ENCODE results near the gene ELFN2. TPM values are rescaled to one million over a fixed set of nuclear protein-coding genes. Genes with fewer than 3 reads are reported as not detected.
"Not testable (repeated sequence)": the region's sequence is repeated elsewhere in the genome, so short reads cannot be mapped to it uniquely, and the experiment has no call there.

ELFN2 gene
- total RNA-seq, 1 donor from 2014 or later: under 0.01 TPM

DNA sequence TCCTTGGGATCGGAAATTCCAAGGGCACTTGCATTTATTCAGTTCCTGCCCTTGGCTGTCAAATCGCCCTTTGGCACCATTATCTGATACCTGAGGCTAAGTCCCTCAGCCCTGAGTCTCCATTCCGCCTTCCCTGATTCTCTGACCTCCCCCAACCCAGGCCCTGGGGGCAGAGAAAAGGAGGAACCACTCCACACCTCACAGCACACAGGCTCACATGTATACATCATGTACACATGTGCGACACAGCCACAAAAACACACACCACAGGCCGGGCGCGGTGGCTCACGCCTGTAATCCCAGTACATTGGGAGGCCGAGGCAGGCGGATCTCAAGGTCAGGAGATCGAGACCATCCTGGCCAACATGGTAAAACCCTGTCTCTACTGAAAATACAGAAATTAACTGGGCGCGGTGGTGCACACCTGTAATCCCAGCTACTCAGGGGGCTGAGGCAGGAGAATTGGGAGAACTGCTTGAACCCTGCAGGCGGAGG, 41.0 kb upstream of the ELFN2 start:
- not testable (repeated sequence) for H3K4me1 ChIP-seq (ENCODE audit: control insufficient read depth in 3 of 3, insufficient read depth in 3 of 3, low read length in 3 of 3); H3K4me3 ChIP-seq (ENCODE audit: low read length in 3 of 3); H3K27ac ChIP-seq (ENCODE audit: low read depth, low read length); H3K9me3 ChIP-seq (ENCODE audit: control insufficient read depth in 3 of 3, low read length in 3 of 3); H3K9ac ChIP-seq (ENCODE audit: low read depth in 1 of 3, low read length in 3 of 3); H3K36me3 ChIP-seq (ENCODE audit: control insufficient read depth in 3 of 3, insufficient read depth in 3 of 3, low read length in 3 of 3)
- H3K27me3 ChIP-seq (ENCODE audit: control insufficient read depth in 3 of 3, insufficient read depth in 3 of 3, low read length in 3 of 3): peaks cover 20 to 46% (median 28%) of the 10 kb centered on the region in 3 donors

GRCh38 chr22:37467391-37467955, 40.2 kb upstream of the ELFN2 start:
- H3K9me3 ChIP-seq (ENCODE audit: control insufficient read depth in 3 of 3, low read length in 3 of 3): no peaks in the 10 kb centered on the region
- no peak overlapping the region for H3K9ac ChIP-seq (ENCODE audit: low read depth in 1 of 3, low read length in 3 of 3)
- peaks cover 20 to 46% (median 27%) of the 10 kb centered on the region in 3 donors for H3K27me3 ChIP-seq (ENCODE audit: control insufficient read depth in 3 of 3, insufficient read depth in 3 of 3, low read length in 3 of 3)
- H3K27ac ChIP-seq (ENCODE audit: low read depth, low read length): no peak overlapping the region
- H3K4me3 ChIP-seq (ENCODE audit: low read length in 3 of 3): no peak overlapping the region
- H3K4me1 ChIP-seq (ENCODE audit: control insufficient read depth in 3 of 3, insufficient read depth in 3 of 3, low read length in 3 of 3): no peaks in the 10 kb centered on the region
- peaks cover 0 to under 1% (median 0%) of the 10 kb centered on the region in 3 donors for H3K36me3 ChIP-seq (ENCODE audit: control insufficient read depth in 3 of 3, insufficient read depth in 3 of 3, low read length in 3 of 3)

DNA sequence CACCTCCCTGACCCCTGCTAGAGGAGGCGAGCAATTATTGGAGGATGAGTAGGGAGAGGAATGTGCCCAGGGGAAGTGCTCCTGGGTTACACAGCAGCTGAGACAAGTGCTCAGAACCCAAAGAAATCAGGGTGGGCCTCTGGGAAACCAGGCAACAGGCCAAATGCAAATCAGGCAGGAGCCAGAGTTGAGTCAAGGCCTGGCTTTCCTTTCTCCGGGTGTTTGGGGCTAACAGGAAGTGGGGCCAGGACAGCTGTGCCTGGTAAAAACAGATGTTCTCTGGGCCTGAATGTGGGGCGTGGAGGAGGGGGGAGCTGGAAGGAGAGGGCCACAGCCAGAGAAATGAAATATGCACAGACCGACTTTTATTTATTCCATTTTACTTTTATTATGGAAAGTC, 36.9 kb upstream of the ELFN2 start:
- H3K9ac ChIP-seq (ENCODE audit: low read depth in 1 of 3, low read length in 3 of 3): no peak overlapping the region
- H3K27ac ChIP-seq (ENCODE audit: low read depth, low read length): no peak overlapping the region
- H3K4me3 ChIP-seq (ENCODE audit: low read length in 3 of 3): no peak overlapping the region
- H3K4me1 ChIP-seq (ENCODE audit: control insufficient read depth in 3 of 3, insufficient read depth in 3 of 3, low read length in 3 of 3): no peaks in the 10 kb centered on the region
- no peaks in the 10 kb centered on the region for H3K36me3 ChIP-seq (ENCODE audit: control insufficient read depth in 3 of 3, insufficient read depth in 3 of 3, low read length in 3 of 3)
- peaks cover 17 to 40% (median 18%) of the 10 kb centered on the region in 3 donors for H3K27me3 ChIP-seq (ENCODE audit: control insufficient read depth in 3 of 3, insufficient read depth in 3 of 3, low read length in 3 of 3)
- no peaks in the 10 kb centered on the region for H3K9me3 ChIP-seq (ENCODE audit: control insufficient read depth in 3 of 3, low read length in 3 of 3)

GRCh38 chr22:37462983-37463382, 35.7 kb upstream of the ELFN2 start:
- H3K9ac ChIP-seq (ENCODE audit: low read depth in 1 of 3, low read length in 3 of 3): no peak overlapping the region
- no peak overlapping the region for H3K27ac ChIP-seq (ENCODE audit: low read depth, low read length)
- peaks cover 18 to 39% (median 20%) of the 10 kb centered on the region in 3 donors for H3K27me3 ChIP-seq (ENCODE audit: control insufficient read depth in 3 of 3, insufficient read depth in 3 of 3, low read length in 3 of 3)
- no peaks in the 10 kb centered on the region for H3K36me3 ChIP-seq (ENCODE audit: control insufficient read depth in 3 of 3, insufficient read depth in 3 of 3, low read length in 3 of 3)
- H3K4me3 ChIP-seq (ENCODE audit: low read length in 3 of 3): no peak overlapping the region
- no peaks in the 10 kb centered on the region for H3K9me3 ChIP-seq (ENCODE audit: control insufficient read depth in 3 of 3, low read length in 3 of 3)
- no peaks in the 10 kb centered on the region for H3K4me1 ChIP-seq (ENCODE audit: control insufficient read depth in 3 of 3, insufficient read depth in 3 of 3, low read length in 3 of 3)

- H3K4me3 ChIP-seq (ENCODE audit: low read length in 3 of 3): no peak overlapping the region
- no peak overlapping the region for H3K27ac ChIP-seq (ENCODE audit: low read depth, low read length)
- H3K4me1 ChIP-seq (ENCODE audit: control insufficient read depth in 3 of 3, insufficient read depth in 3 of 3, low read length in 3 of 3): no peaks in the 10 kb centered on the region
- H3K27me3 ChIP-seq (ENCODE audit: control insufficient read depth in 3 of 3, insufficient read depth in 3 of 3, low read length in 3 of 3): peaks cover 19 to 38% (median 19%) of the 10 kb centered on the region in 3 donors
- no peak overlapping the region for H3K9ac ChIP-seq (ENCODE audit: low read depth in 1 of 3, low read length in 3 of 3)
- no peaks in the 10 kb centered on the region for H3K9me3 ChIP-seq (ENCODE audit: control insufficient read depth in 3 of 3, low read length in 3 of 3)
- no peaks in the 10 kb centered on the region for H3K36me3 ChIP-seq (ENCODE audit: control insufficient read depth in 3 of 3, insufficient read depth in 3 of 3, low read length in 3 of 3)
Measured at GRCh38 chr22:37462436-37462835, 35.2 kb upstream of the ELFN2 start.

GRCh38 chr22:37461961-37462360, 34.7 kb upstream of the ELFN2 start:
- no peaks in the 10 kb centered on the region for H3K4me1 ChIP-seq (ENCODE audit: control insufficient read depth in 3 of 3, insufficient read depth in 3 of 3, low read length in 3 of 3)
- H3K9ac ChIP-seq (ENCODE audit: low read depth in 1 of 3, low read length in 3 of 3): no peak overlapping the region
- H3K27me3 ChIP-seq (ENCODE audit: control insufficient read depth in 3 of 3, insufficient read depth in 3 of 3, low read length in 3 of 3): peaks cover 17 to 38% (median 19%) of the 10 kb centered on the region in 3 donors
- no peak overlapping the region for H3K4me3 ChIP-seq (ENCODE audit: low read length in 3 of 3)
- H3K36me3 ChIP-seq (ENCODE audit: control insufficient read depth in 3 of 3, insufficient read depth in 3 of 3, low read length in 3 of 3): no peaks in the 10 kb centered on the region
- no peaks in the 10 kb centered on the region for H3K9me3 ChIP-seq (ENCODE audit: control insufficient read depth in 3 of 3, low read length in 3 of 3)
- no peak overlapping the region for H3K27ac ChIP-seq (ENCODE audit: low read depth, low read length)

GRCh38 chr22:37460684-37461083, 33.4 kb upstream of the ELFN2 start:
- H3K27me3 ChIP-seq (ENCODE audit: control insufficient read depth in 3 of 3, insufficient read depth in 3 of 3, low read length in 3 of 3): peaks cover 24 to 43% (median 24%) of the 10 kb centered on the region in 3 donors
- no peaks in the 10 kb centered on the region for H3K4me1 ChIP-seq (ENCODE audit: control insufficient read depth in 3 of 3, insufficient read depth in 3 of 3, low read length in 3 of 3)
- no peak overlapping the region for H3K9ac ChIP-seq (ENCODE audit: low read depth in 1 of 3, low read length in 3 of 3)
- H3K27ac ChIP-seq (ENCODE audit: low read depth, low read length): no peak overlapping the region
- H3K36me3 ChIP-seq (ENCODE audit: control insufficient read depth in 3 of 3, insufficient read depth in 3 of 3, low read length in 3 of 3): no peaks in the 10 kb centered on the region
- no peak overlapping the region for H3K4me3 ChIP-seq (ENCODE audit: low read length in 3 of 3)
- no peaks in the 10 kb centered on the region for H3K9me3 ChIP-seq (ENCODE audit: control insufficient read depth in 3 of 3, low read length in 3 of 3)

- peaks cover 32 to 48% (median 32%) of the 10 kb centered on the region in 3 donors for H3K27me3 ChIP-seq (ENCODE audit: control insufficient read depth in 3 of 3, insufficient read depth in 3 of 3, low read length in 3 of 3)
Measured at GRCh38 chr22:37459206-37459605, 31.9 kb upstream of the ELFN2 start.

DNA sequence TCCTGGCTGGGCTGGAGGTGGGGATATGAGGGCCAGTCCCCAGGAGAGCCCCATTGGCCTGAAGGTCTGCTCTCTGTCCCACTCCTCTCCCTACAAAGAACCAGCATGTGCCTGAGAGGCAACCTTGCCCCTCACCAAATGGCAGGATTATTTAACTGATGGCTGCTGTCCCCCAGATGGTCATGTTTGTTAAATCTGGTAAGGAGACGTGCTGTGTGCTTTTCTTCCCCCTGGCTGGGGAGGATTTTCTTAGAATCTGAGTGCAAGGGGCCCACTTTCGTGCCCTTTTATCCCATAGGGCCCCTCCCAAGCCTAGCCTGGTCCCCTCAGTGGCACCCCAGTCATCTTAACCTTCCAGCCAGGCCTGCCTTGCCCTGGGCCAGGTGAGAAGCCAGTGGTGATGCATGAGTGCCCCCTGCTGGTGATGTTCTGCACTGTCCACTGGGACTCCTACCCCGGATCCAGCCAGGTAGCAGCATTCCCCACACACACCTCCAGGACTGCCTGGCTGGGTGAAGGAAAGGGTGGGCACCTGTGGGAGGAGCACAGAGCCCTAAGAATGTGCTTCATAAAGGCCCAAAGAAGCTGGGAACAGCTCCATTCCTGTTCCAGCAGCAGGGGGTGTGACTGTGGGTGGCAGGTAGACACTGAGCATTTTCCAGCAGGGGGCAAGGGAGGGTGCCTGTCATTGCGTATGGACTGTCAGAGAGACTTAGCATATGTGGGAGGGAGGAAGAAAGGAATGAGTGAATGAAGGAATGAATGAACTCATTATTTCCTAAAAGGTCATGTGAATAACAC, 30.0 kb upstream of the ELFN2 start:
- Histone ChIP-seq H3K27me3 (ENCODE audit: control insufficient read depth in 3 of 3, insufficient read depth in 3 of 3, low read length in 3 of 3) (peaks cover 33 to 40% (median 37%) of the 10 kb centered on the region in 3 donors), H3K36me3 (ENCODE audit: control insufficient read depth in 3 of 3, insufficient read depth in 3 of 3, low read length in 3 of 3) (no peaks in the 10 kb centered on the region), H3K9ac (ENCODE audit: low read depth in 1 of 3, low read length in 3 of 3) (no peak overlapping the region), H3K27ac (ENCODE audit: low read depth, low read length) (no peak overlapping the region), H3K4me1 (ENCODE audit: control insufficient read depth in 3 of 3, insufficient read depth in 3 of 3, low read length in 3 of 3) (no peaks in the 10 kb centered on the region), H3K4me3 (ENCODE audit: low read length in 3 of 3) (no peak overlapping the region), H3K9me3 (ENCODE audit: control insufficient read depth in 3 of 3, low read length in 3 of 3) (no peaks in the 10 kb centered on the region)

More at GRCh38 chr22:37459206-37459605, 31.9 kb upstream of the ELFN2 start:
- Histone ChIP-seq H3K4me3 (ENCODE audit: low read length in 3 of 3) (no peak overlapping the region), H3K27ac (ENCODE audit: low read depth, low read length) (no peak overlapping the region), H3K36me3 (ENCODE audit: control insufficient read depth in 3 of 3, insufficient read depth in 3 of 3, low read length in 3 of 3) (no peaks in the 10 kb centered on the region), H3K4me1 (ENCODE audit: control insufficient read depth in 3 of 3, insufficient read depth in 3 of 3, low read length in 3 of 3) (no peaks in the 10 kb centered on the region), H3K9ac (ENCODE audit: low read depth in 1 of 3, low read length in 3 of 3) (no peak overlapping the region), H3K9me3 (ENCODE audit: control insufficient read depth in 3 of 3, low read length in 3 of 3) (no peaks in the 10 kb centered on the region)

DNA sequence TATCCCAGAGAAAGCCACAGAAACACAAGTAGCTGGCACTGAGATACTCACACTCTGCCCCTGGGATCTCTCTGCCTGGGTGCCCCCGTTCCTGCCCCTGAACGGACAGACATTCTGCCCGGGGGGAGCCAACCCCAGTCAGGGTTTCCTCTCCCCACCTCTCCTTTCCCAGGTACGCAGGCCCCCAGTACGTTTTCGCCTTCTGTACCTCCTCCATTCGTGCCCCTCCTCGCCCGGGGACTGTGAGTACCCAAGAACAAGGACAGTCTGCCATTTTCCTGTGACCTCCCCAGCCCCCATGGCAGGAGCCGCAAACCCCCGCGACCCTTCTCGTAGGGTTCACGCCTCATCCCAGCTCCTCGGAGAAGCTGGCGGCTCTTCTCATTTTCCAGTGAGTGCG, 29.1 kb upstream of the ELFN2 start:
- no peaks in the 10 kb centered on the region for H3K36me3 ChIP-seq (ENCODE audit: control insufficient read depth in 3 of 3, insufficient read depth in 3 of 3, low read length in 3 of 3)
- H3K9ac ChIP-seq (ENCODE audit: low read depth in 1 of 3, low read length in 3 of 3): no peak overlapping the region
- H3K4me1 ChIP-seq (ENCODE audit: control insufficient read depth in 3 of 3, insufficient read depth in 3 of 3, low read length in 3 of 3): no peaks in the 10 kb centered on the region
- H3K4me3 ChIP-seq (ENCODE audit: low read length in 3 of 3): no peak overlapping the region
- peaks cover 33 to 42% (median 37%) of the 10 kb centered on the region in 3 donors for H3K27me3 ChIP-seq (ENCODE audit: control insufficient read depth in 3 of 3, insufficient read depth in 3 of 3, low read length in 3 of 3)
- peaks cover 0 to 2% (median 0%) of the 10 kb centered on the region in 3 donors for H3K9me3 ChIP-seq (ENCODE audit: control insufficient read depth in 3 of 3, low read length in 3 of 3)
- no peak overlapping the region for H3K27ac ChIP-seq (ENCODE audit: low read depth, low read length)

Measured in skeletal muscle tissue (tissue), 4 donors.